ENCODE results near the gene KRTAP1-1. TPM values are rescaled to one million over a fixed set of nuclear protein-coding genes. Genes with fewer than 3 reads are reported as not detected.
"Not testable (repeated sequence)": the region's sequence is repeated elsewhere in the genome, so short reads cannot be mapped to it uniquely, and the experiment has no call there.

Gene KRTAP1-1
- polyA plus RNA-seq, 2 of the 4 experiments (the other 2 are of a cell fraction) = not detected

DNA sequence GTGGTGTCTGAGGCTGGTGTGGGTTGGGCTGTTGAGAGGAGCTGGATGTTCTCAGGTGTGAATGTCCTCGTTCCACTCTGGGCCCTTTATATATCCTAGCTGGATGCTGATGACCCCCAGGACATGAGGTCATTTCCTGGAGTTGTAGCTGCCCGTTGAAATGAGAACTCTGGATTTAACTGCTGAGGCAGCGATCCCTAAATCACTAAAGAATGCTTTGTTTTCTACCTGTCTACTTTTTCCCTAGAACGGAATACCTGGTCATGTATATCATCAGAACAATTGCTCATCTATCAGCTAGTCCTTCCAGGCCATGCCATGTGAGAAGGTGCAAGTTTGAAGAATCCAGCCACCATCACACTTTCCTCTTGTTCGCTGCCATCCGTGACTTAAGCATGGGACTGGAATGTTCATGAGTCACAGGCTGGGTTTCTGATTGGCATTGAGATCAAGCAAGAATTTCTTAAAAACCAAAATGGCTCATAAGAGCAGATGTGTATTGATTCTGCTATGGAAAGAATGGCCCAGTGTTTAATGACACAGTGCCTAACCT, 18.9 kb upstream of the KRTAP1-1 start, which contains the start of gene KRTAP2-3:
Gene KRTAP2-3, minus strand, starts transcription at position 63 of the 553 bp plus-strand sequence. CDS start 64 bp downstream, outside the sequence.
- peak; percentile 49 to 55 for DNase-seq (ENCODE audit: low read depth in 1 of 2, low spot score in 1 of 2)
- peak within 1 kb of the TSS; percentile 43 for H3K4me2 ChIP-seq
- no peaks in the 10 kb centered on the region for H3K9me3 ChIP-seq
- H3K4me1 ChIP-seq = peaks cover 34% of the 10 kb centered on the region
- ATAC-seq = peak; percentile 55 to 57; a peak in 4 of 6 replicates
- WGBS (ENCODE audit: missing lambda C conversion rate) = 61% methylated on average over 6 of the region's 6 CpGs
- ChIA-PET CTCF (interaction anchor here (0.7 to 2.5 kb wide), 6 partner anchors 150 to 603 kb away, joined by 3 to 12 read pairs (median 4); no protein-coding TSS in a partner anchor), POLR2A (no interaction called here)
- peak; percentile 97 for FAIRE-seq
- no peak within 1 kb of the TSS for H3K4me3 ChIP-seq
- no peak for TF ChIP-seq BHLHE40 (IDR thresholded peaks at IDR 0.05; ENCODE audit: low read depth, low read length)
- no peak for TF ChIP-seq ZC3H11A (IDR thresholded peaks at IDR 0.05)
- TF ChIP-seq EHMT2 (IDR thresholded peaks at IDR 0.05; ENCODE audit: low read depth) = no peak
- TF ChIP-seq RCOR1 (IDR thresholded peaks at IDR 0.05; ENCODE audit: low read depth, low read length) = no peak
- TF ChIP-seq ATOH8 (CRISPR knock-in tag; IDR thresholded peaks at IDR 0.05; ENCODE audit: low read depth) = no peak
- TF ChIP-seq CBX2 (IDR thresholded peaks at IDR 0.05; ENCODE audit: borderline replicate concordance, low read depth) = no peak
- TF ChIP-seq KDM5A (IDR thresholded peaks at IDR 0.05) = no peak
- peak; percentile 28; the same call in 1 of the 2 replicates for TF ChIP-seq JUNB (IDR thresholded peaks at IDR 0.05)
- TF ChIP-seq FOSL2 (IDR thresholded peaks at IDR 0.05) = no peak
- peak; percentile 57 for TF ChIP-seq FOSL2 (CRISPR knock-in tag; IDR thresholded peaks at IDR 0.05)
- no peak for TF ChIP-seq ESRRA (IDR thresholded peaks at IDR 0.05; ENCODE audit: borderline replicate concordance, low read length)
- TF ChIP-seq MAFK (IDR thresholded peaks at IDR 0.05; ENCODE audit: partially characterized antibody) = peak; percentile 87
- no peak for TF ChIP-seq ZFP36 (IDR thresholded peaks at IDR 0.05; ENCODE audit: borderline replicate concordance, partially characterized antibody)
- TF ChIP-seq MAX (IDR thresholded peaks at IDR 0.05) = 0 out of 2 replicates have a peak, but pooled peaks have one; percentile 19
- no peak for TF ChIP-seq SREBF2 (IDR thresholded peaks at IDR 0.05)
- no peak for TF ChIP-seq JUN (IDR thresholded peaks at IDR 0.05)
- TF ChIP-seq HOXB5 (CRISPR knock-in tag; IDR thresholded peaks at IDR 0.05) = 0 out of 2 replicates have a peak, but pooled peaks have one; percentile 20
- no peak for TF ChIP-seq RFX5 (IDR thresholded peaks at IDR 0.05)
- no peak for TF ChIP-seq E2F6 (IDR thresholded peaks at IDR 0.05; ENCODE audit: borderline replicate concordance, low read depth)
- peak within 1 kb of the TSS; percentile 34 to 70; a peak in 5 of 6 replicates for H3K27ac ChIP-seq

- CTCF ChIA-PET = interaction anchor here (0.6 to 2.5 kb wide), 12 partner anchors 9 to 494 kb away, joined by 3 to 12 read pairs (median 4); no protein-coding TSS in a partner anchor
- DNase-seq (ENCODE audit: low read depth in 1 of 2, low spot score in 1 of 2) (peak; percentile 36 to 61), ATAC-seq (peak; percentile 63 to 65; a peak in 5 of 6 replicates)
- FAIRE-seq, H3K9me3 ChIP-seq, POLR2A ChIA-PET, H3K4me3 ChIP-seq: not testable (repeated sequence)
- WGBS (ENCODE audit: missing lambda C conversion rate) = 66% methylated on average over 11 of the region's 31 CpGs
- TF ChIP-seq JUNB (IDR thresholded peaks at IDR 0.05) = peak; percentile 70
- TF ChIP-seq GATA3 (IDR thresholded peaks at IDR 0.05; ENCODE audit: borderline replicate concordance) = peak; percentile 19; the same call in 1 of the 2 replicates
- TF ChIP-seq FOSL2 (IDR thresholded peaks at IDR 0.05) = peak; percentile 56
- peak; percentile 34 for TF ChIP-seq FOSL2 (CRISPR knock-in tag; IDR thresholded peaks at IDR 0.05)
- peak in 1 of 2 experiments; percentile 48; a peak in 1 of 4 replicates for TF ChIP-seq CEBPB (IDR thresholded peaks at IDR 0.05)
- peak in 1 of 2 experiments; percentile 15; a peak in 1 of 5 replicates for TF ChIP-seq EP300 (IDR thresholded peaks at IDR 0.05)
- peak overlapping the region; percentile 34 to 70; a peak in 5 of 6 replicates for H3K27ac ChIP-seq
- peaks cover 34% of the 10 kb centered on the region for H3K4me1 ChIP-seq
- H3K4me2 ChIP-seq = peak overlapping the region; percentile 43
These were observed 18.2 kb upstream of the KRTAP1-1 start for GRCh38 chr17:41059276-41060051.

Data from A549 (cell line).